ENCODE data around the gene MUC3A. TPM values are rescaled to one million over a fixed set of nuclear protein-coding genes. Genes with fewer than 3 reads are reported as not detected.

Gene MUC3A
- total and polyA plus RNA-seq, 2 of the 8 experiments (the other 6 are each of a cell fraction or from before 2014, with no cell fraction given): 15.4 to 43.9 TPM

DNA sequence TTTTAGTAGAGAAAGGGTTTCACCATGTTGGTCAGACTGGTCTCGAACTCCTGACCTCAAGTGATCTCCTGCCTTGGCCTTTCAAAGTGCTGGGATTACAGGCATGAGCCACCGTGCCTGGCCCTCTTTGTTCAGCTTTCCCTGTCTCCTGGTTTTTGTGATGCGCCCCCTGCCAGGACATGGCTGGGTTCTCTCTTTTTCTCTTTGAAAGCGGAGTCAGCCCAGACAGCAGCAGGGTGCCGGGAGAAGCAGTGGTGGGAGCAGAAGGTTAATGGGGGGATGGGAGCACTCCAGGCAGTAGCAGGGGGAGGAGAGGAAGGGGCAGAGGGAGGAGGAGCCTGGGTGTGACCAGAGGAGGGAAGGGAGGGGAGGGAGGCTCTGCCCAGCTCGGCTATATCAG lies 1.8 kb downstream of the MUC3A start (continued):
- no peak for TF ChIP-seq BACH1 (IDR thresholded peaks at IDR 0.05; ENCODE audit: low read length)
- no peak for TF ChIP-seq RBBP5 (IDR thresholded peaks at IDR 0.05; ENCODE audit: borderline replicate concordance, low read depth, low read length)
- TF ChIP-seq HDAC2 (IDR thresholded peaks at IDR 0.05; ENCODE audit: borderline replicate concordance in 1 of 2, low read depth in 2 of 2, low read length in 2 of 2): peak; percentile 81 to 96; a peak in 2 of 4 replicates
- no peak for TF ChIP-seq CBX8 (IDR thresholded peaks at IDR 0.05; ENCODE audit: borderline replicate concordance, low read depth, low read length)
- TF ChIP-seq ZNF274 (IDR thresholded peaks at IDR 0.05; ENCODE audit: borderline replicate concordance, extremely low read depth, low read length): no peak
- TF ChIP-seq, protein P1, sequence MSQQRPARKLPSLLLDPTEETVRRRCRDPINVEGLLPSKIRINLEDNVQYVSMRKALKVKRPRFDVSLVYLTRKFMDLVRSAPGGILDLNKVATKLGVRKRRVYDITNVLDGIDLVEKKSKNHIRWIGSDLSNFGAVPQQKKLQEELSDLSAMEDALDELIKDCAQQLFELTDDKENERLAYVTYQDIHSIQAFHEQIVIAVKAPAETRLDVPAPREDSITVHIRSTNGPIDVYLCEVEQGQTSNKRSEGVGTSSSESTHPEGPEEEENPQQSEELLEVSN (IDR thresholded peaks at IDR 0.05): no peak
- no peak for TF ChIP-seq RNF2 (IDR thresholded peaks at IDR 0.05; ENCODE audit: borderline replicate concordance, low read depth, low read length, missing control alignments, poor library complexity, severe bottlenecking)
- TF ChIP-seq ATF2 (IDR thresholded peaks at IDR 0.05; ENCODE audit: low read length): peak; percentile 83; the same call in 1 of the 2 replicates
- TF ChIP-seq KDM5A (IDR thresholded peaks at IDR 0.05; ENCODE audit: low read length): no peak
- no peak for TF ChIP-seq JUN (IDR thresholded peaks at IDR 0.05; ENCODE audit: low read depth, low read length)
- 0 out of 2 replicates have a peak, but pooled peaks have one; percentile 73 for TF ChIP-seq SP4 (IDR thresholded peaks at IDR 0.05; ENCODE audit: low read length)
- peak in 1 of 2 experiments; percentile 59 for TF ChIP-seq BCL11A (IDR thresholded peaks at IDR 0.05; ENCODE audit: low read depth in 2 of 2, low read length in 2 of 2)
- TF ChIP-seq SP1 (IDR thresholded peaks at IDR 0.05; ENCODE audit: low read depth, low read length): peak; percentile 66
- no peak for TF ChIP-seq CEBPB (IDR thresholded peaks at IDR 0.05; ENCODE audit: low read depth, low read length)
- TF ChIP-seq SIN3A (conservative IDR thresholded peaks at IDR 0.05 in 1 of 2, IDR thresholded peaks at IDR 0.05 in 1 of 2; ENCODE audit: low read depth in 1 of 2, low read length in 2 of 2): 0 out of 4 replicates have a peak, but pooled peaks of 1 of the 2 experiments have one; percentile 52
- TF ChIP-seq CREB1 (IDR thresholded peaks at IDR 0.05): no peak; the same call in 1 of the 2 replicates
- TF ChIP-seq CHD2 (IDR thresholded peaks at IDR 0.05; ENCODE audit: low read length): no peak
- TF ChIP-seq RFX5 (IDR thresholded peaks at IDR 0.05; ENCODE audit: borderline replicate concordance, low read depth, low read length): no peak
- TF ChIP-seq NANOG (IDR thresholded peaks at IDR 0.05; ENCODE audit: insufficient read depth, low read depth, low read length, poor library complexity, severe bottlenecking): peak; percentile 44
- peak; percentile 60 for TF ChIP-seq ASH2L (IDR thresholded peaks at IDR 0.05; ENCODE audit: low read length)
- TF ChIP-seq KDM1A (IDR thresholded peaks at IDR 0.05; ENCODE audit: borderline replicate concordance, low read length): peak; percentile 77; the same call in 1 of the 2 replicates
- TF ChIP-seq TEAD4 (IDR thresholded peaks at IDR 0.05; ENCODE audit: low read depth, low read length): peak; percentile 48; the same call in 1 of the 2 replicates
- TF ChIP-seq EGR1 (IDR thresholded peaks at IDR 0.05; ENCODE audit: borderline replicate concordance, low read depth, low read length): no peak
- TF ChIP-seq POLR2A (IDR thresholded peaks at IDR 0.05; ENCODE audit: control extremely low read depth in 1 of 2, low read depth in 2 of 2, low read length in 2 of 2): no peak

Data from H1 (cell line).